HG03354 (cell line): ENCODE results near the gene ARHGAP45.

ENCODE experiments used
- ATAC-seq: cut with Tn5 transposase; IDR thresholded peaks from one replicate; pipeline ENCODE4 v1.9.1; 2021; ENCODE audit warnings: mild to moderate bottlenecking; ENCODE audit not compliant: unreplicated experiment, poor library complexity, severe bottlenecking

ARHGAP45 gene

GRCh38 chr19:1098177-1099051, 31.4 kb downstream of the ARHGAP45 start:
- no peak for ATAC-seq

GRCh38 chr19:1101337-1101698, 34.4 kb downstream of the ARHGAP45 start:
- ATAC-seq = no peak

GRCh38 chr19:1102407-1103131, 35.6 kb downstream of the ARHGAP45 start:
- ATAC-seq = no peak

- no peak for ATAC-seq
These were observed 36.3 kb downstream of the ARHGAP45 start for GRCh38 chr19:1103132-1103707.

GRCh38 chr19:1103708-1104310, 36.8 kb downstream of the ARHGAP45 start, which contains the start of gene GPX4:
Gene GPX4 (plus strand): TSS chr19:1103994. CDS start chr19:1104044, 50 bp downstream.
- peak; percentile 76 for ATAC-seq

- peak; percentile 32 for ATAC-seq
These were observed 37.5 kb downstream of the ARHGAP45 start for GRCh38 chr19:1104311-1105007.

GRCh38 chr19:1105008-1105872, 38.3 kb downstream of the ARHGAP45 start:
- ATAC-seq = no peak

GRCh38 chr19:1105873-1106840, 39.2 kb downstream of the ARHGAP45 start:
- ATAC-seq = no peak

- no peak for ATAC-seq
These were observed 40.1 kb downstream of the ARHGAP45 start for GRCh38 chr19:1106841-1107660.

- no peak for ATAC-seq
These were observed 40.8 kb downstream of the ARHGAP45 start for GRCh38 chr19:1107661-1108261.

GRCh38 chr19:1108291-1109031, 41.5 kb downstream of the ARHGAP45 start:
- no peak for ATAC-seq

GRCh38 chr19:1109032-1109551, 42.1 kb downstream of the ARHGAP45 start:
- no peak for ATAC-seq

- no peak for ATAC-seq
These were observed 43.0 kb downstream of the ARHGAP45 start for GRCh38 chr19:1109697-1110671.

GRCh38 chr19:1110809-1111640, 44.1 kb downstream of the ARHGAP45 start:
- ATAC-seq = no peak
